HL-60/S4 treated with phorbol 12-myristate 13-acetate at 8.2 ng/mL for 4 days and 3 days (cell line): Measurements from ENCODE around the gene NCOA5.

Experiments
- in situ Hi-C: fragments of 300-500 bp; cut with MboI; formaldehyde crosslinking; loops from 2 replicates; pipeline ENCODE4 v1.15.0; 2022; ENCODE audit warnings: low sequenced_read_pairs

The NCOA5 gene

GRCh38 chr20:46089417-46090388 lies at the start of gene NCOA5:
TSS of gene NCOA5 (minus strand) at chr20:46089962. CDS start at chr20:46079424, 10,538 bp downstream.
- in situ Hi-C loops, result no loop called here

- in situ Hi-C loops, result loop anchor here (25.0 kb wide), 1 partner anchor 198 kb away; no protein-coding TSS in a partner anchor
These were observed 49.6 kb upstream of the NCOA5 start for GRCh38 chr20:46139266-46139889.

GRCh38 chr20:46137816-46138215 lies 48.1 kb upstream of the NCOA5 start:
- in situ Hi-C loops, result loop anchor here (25.0 kb wide), 1 partner anchor 199 kb away; no protein-coding TSS in a partner anchor

GRCh38 chr20:46135856-46136633 lies 46.3 kb upstream of the NCOA5 start:
- in situ Hi-C loops, result loop anchor here (25.0 kb wide), 1 partner anchor 201 kb away; no protein-coding TSS in a partner anchor

GRCh38 chr20:46134716-46135115 lies 45.0 kb upstream of the NCOA5 start:
- in situ Hi-C loops, result loop anchor here (25.0 kb wide), 1 partner anchor 203 kb away; no protein-coding TSS in a partner anchor

GRCh38 chr20:46133886-46134654 lies 44.3 kb upstream of the NCOA5 start:
- in situ Hi-C loops, result loop anchor here (25.0 kb wide), 1 partner anchor 203 kb away; no protein-coding TSS in a partner anchor

GRCh38 chr20:46132705-46133120 lies 43.0 kb upstream of the NCOA5 start:
- in situ Hi-C loops, result loop anchor here (25.0 kb wide), 1 partner anchor 205 kb away; no protein-coding TSS in a partner anchor

GRCh38 chr20:46131396-46131795 lies 41.6 kb upstream of the NCOA5 start:
- in situ Hi-C loops, result loop anchor here (25.0 kb wide), 1 partner anchor 206 kb away; no protein-coding TSS in a partner anchor

GRCh38 chr20:46130534-46130933 lies 40.8 kb upstream of the NCOA5 start:
- in situ Hi-C loops, result loop anchor here (25.0 kb wide), 1 partner anchor 207 kb away; no protein-coding TSS in a partner anchor

GRCh38 chr20:46129955-46130481 lies 40.3 kb upstream of the NCOA5 start:
- in situ Hi-C loops, result loop anchor here (25.0 kb wide), 1 partner anchor 207 kb away; no protein-coding TSS in a partner anchor

- in situ Hi-C loops, result loop anchor here (25.0 kb wide), 1 partner anchor 209 kb away; no protein-coding TSS in a partner anchor
These were observed 38.8 kb upstream of the NCOA5 start for GRCh38 chr20:46128310-46129151.

GRCh38 chr20:46127396-46128010 lies 37.7 kb upstream of the NCOA5 start:
- in situ Hi-C loops, result loop anchor here (25.0 kb wide), 1 partner anchor 210 kb away; no protein-coding TSS in a partner anchor

- in situ Hi-C loops, result loop anchor here (25.0 kb wide), 1 partner anchor 211 kb away; no protein-coding TSS in a partner anchor
These were observed 36.8 kb upstream of the NCOA5 start for GRCh38 chr20:46126440-46127056.

- in situ Hi-C loops, result no loop called here
These were observed 33.9 kb upstream of the NCOA5 start for GRCh38 chr20:46123482-46124245.

GRCh38 chr20:46122516-46123481 lies 33.0 kb upstream of the NCOA5 start:
- in situ Hi-C loops, result no loop called here

GRCh38 chr20:46122071-46122470 lies 32.3 kb upstream of the NCOA5 start:
- in situ Hi-C loops, result no loop called here
